Measurements from ENCODE around the gene TEK.

GRCh38 chr9:27260789-27261516 lies 151.9 kb downstream of the TEK start:
- TF ChIP-seq, protein P1, sequence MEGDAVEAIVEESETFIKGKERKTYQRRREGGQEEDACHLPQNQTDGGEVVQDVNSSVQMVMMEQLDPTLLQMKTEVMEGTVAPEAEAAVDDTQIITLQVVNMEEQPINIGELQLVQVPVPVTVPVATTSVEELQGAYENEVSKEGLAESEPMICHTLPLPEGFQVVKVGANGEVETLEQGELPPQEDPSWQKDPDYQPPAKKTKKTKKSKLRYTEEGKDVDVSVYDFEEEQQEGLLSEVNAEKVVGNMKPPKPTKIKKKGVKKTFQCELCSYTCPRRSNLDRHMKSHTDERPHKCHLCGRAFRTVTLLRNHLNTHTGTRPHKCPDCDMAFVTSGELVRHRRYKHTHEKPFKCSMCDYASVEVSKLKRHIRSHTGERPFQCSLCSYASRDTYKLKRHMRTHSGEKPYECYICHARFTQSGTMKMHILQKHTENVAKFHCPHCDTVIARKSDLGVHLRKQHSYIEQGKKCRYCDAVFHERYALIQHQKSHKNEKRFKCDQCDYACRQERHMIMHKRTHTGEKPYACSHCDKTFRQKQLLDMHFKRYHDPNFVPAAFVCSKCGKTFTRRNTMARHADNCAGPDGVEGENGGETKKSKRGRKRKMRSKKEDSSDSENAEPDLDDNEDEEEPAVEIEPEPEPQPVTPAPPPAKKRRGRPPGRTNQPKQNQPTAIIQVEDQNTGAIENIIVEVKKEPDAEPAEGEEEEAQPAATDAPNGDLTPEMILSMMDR (conservative IDR thresholded peaks at IDR 0.05; ENCODE audit: low read depth, low read length): no peak
- TF ChIP-seq EZH2 (IDR thresholded peaks at IDR 0.05; ENCODE audit: low read length, unreplicated experiment): no peak

All from PC-3 (cell line).